GM12864 (cell line): ENCODE results near the gene PARVB.

Source experiments
- DNase-seq: peaks from one replicate; pipeline ENCODE4 v3.0.0-alpha.2; 2011; ENCODE audit warnings: low read depth
- H3K4me3 ChIP-seq: 2 replicates; pipeline ENCODE4 v1.5.1; 2011; ENCODE audit warnings: mild to moderate bottlenecking, low read depth, low read length, control low read depth
- TF ChIP-seq, protein P1 (sequence below): IDR thresholded peaks from 2 replicates; pipeline ENCODE4 v1.5.1; 2011; ENCODE audit warnings: low read depth, mild to moderate bottlenecking, moderate library complexity, low read length, control low read depth, inconsistent platforms; ENCODE audit errors: missing control alignments

The PARVB gene

DNA sequence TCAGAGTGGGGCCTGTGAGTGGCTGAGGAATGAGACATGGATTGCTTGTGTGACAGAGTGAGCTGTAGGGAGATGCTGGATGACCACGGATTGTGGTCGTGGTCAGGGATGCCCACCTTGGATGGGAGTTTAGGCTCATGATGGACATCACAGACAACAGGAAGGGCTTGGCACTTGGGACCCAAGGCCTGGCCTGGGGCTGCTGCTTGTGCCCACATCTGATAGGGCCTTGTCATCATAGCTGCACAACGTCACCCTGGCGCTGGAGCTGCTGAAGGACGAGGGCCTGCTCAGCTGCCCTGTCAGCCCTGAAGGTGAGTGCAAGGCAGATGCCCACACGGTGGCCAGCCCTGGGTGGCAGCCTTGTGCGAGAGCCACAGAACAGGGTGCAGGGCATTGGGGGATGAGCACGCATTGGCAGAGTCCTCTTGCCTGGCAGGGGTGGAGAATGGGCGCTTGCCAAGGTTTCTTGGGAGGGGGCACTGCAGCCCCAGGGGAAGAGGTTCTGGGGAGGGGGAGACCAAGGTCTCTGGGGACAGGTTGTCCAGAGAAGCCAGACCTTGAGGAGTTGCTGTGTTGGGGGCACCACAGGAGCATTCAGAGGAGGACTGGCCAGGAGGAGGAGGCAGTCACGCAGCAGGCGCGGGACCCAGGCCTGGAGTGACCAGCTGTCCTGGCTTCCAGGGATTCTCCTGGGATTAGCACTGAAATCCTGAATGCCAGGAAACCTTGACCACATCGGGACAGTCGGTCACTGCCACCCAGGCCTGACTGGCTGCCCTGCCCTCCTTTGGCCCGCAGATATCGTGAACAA is 181.6 kb downstream of the PARVB start:
- DNase-seq = no peak
- TF ChIP-seq, protein P1, sequence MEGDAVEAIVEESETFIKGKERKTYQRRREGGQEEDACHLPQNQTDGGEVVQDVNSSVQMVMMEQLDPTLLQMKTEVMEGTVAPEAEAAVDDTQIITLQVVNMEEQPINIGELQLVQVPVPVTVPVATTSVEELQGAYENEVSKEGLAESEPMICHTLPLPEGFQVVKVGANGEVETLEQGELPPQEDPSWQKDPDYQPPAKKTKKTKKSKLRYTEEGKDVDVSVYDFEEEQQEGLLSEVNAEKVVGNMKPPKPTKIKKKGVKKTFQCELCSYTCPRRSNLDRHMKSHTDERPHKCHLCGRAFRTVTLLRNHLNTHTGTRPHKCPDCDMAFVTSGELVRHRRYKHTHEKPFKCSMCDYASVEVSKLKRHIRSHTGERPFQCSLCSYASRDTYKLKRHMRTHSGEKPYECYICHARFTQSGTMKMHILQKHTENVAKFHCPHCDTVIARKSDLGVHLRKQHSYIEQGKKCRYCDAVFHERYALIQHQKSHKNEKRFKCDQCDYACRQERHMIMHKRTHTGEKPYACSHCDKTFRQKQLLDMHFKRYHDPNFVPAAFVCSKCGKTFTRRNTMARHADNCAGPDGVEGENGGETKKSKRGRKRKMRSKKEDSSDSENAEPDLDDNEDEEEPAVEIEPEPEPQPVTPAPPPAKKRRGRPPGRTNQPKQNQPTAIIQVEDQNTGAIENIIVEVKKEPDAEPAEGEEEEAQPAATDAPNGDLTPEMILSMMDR = no peak
- no peak overlapping the region for H3K4me3 ChIP-seq

DNA sequence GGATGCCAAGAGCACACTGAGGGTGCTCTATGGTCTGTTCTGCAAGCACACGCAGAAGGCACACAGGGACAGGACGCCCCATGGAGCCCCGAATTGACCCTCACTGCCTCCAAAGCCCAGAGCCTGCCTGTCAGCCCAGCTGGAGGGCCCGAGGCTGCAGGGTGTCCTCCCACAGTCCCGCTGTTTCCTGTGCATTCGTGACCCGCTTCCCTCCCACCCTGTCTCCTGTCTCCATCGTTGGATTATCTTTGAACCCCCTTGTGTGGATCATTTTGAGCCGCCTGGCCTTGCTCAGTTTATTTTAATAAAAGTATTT is 182.2 kb downstream of the PARVB start:
- TF ChIP-seq, protein P1 = no peak
- no peak overlapping the region for H3K4me3 ChIP-seq
- DNase-seq = no peak

DNA sequence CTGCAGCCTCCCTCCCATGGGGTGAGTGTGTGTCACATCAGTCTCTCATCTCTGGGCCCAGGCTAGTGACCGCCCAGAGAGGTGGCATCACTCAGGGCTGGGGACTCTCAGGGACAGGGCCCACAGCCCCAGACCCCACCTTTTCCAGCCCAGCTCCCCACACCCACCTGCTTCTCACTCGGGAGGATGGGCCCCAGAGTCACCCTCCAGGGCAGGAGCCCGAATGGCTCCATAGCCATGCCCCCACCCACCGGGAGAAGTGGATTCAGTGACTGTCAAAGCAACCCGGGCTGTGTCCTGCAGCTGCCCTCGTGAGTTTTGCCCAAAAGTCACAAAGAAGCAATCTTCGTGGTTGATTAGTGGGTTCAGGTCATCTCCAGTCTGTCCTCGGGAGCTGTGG is 182.6 kb downstream of the PARVB start:
- no peak for DNase-seq
- TF ChIP-seq, protein P1 = no peak

DNA sequence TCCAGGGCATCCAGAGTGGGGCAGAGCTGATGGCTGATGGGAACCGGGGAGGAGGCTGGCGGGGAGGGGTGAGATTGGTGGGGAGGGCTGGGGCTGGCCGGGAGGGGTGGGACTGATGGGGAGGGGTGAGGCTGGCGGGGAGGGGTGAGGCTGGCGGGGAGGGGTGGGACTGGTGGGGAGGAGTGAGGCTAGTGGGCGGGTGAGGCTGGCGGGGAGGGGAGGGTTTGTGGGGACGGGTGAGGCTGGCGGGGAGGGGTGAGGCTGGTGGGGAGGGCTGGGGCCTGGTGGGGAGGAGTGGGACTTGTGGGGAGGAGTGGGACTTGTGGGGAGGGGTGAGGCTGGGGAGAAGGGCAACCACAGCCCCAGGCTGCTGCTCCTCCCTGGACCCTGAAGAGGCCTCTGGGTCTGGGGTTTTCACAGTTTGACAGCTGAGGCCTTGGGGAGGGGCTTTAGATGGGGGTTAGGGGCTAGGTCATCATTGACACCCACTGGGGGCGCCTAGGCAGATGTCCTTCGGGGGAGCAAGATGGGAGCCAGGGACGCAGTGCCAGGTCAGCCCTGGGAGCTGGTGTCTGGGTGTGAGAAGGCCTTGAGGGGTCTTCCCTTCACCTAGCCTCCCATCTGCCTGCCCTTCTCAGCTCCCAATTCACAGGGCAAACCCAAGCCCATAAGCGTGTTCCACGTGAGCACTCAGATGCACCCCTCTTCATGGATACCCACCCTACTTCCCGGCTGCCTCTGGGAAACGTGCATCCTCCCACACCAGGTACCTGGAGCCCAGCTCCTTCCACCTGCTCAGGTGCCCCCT is 183.3 kb downstream of the PARVB start:
- no peak overlapping the region for H3K4me3 ChIP-seq
- no peak for DNase-seq
- TF ChIP-seq, protein P1 = no peak

More for the DNA sequence above, 182.6 kb downstream of the PARVB start:
- no peak overlapping the region for H3K4me3 ChIP-seq

DNA sequence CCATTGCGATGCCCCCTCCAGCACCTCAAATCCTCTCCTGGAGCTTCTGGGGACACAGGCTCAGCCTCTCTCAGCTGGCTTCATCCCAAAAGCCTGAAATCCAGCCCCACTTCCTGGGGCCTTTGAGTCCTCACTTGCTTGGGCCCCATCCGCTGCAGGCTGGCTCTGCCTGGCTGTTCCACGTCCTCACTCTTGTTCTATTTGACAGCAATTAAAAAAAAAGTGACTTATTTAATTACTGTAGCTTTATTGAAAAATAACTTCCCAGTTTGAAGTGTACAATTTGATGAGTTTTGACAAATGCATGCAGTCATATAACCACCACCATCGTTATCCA is 183.8 kb downstream of the PARVB start:
- no peak overlapping the region for H3K4me3 ChIP-seq
- DNase-seq = no peak
- TF ChIP-seq, protein P1 = no peak

DNA sequence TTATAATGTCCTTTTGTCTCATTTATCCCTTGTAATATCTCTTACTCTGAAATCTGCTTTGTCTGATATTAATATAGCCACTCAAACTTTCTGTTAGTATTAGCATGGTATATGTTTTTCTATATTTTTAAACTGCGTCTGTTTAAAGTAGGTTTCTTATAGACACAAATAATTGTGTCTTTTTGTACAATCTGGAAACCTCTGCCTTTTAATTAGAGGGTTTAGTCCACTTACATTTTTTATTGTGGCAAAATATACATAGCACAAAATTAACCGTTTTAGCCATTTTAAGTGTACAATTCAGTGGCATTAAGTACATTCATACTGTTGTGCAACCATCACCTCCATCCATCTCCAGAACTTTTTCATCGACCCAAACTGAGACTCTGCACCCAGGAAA is 185.2 kb downstream of the PARVB start:
- no peak for DNase-seq
- no peak overlapping the region for H3K4me3 ChIP-seq
- TF ChIP-seq, protein P1 = no peak
